C4-2B (cell line): Measurements from ENCODE around the gene NEK8.

Experiments
- CTCF ChIP-seq: fragments of 450-650 bp; conservative IDR thresholded peaks from 2 replicates; pipeline ENCODE4 v1.5.1; 2017; ENCODE audit warnings: mild to moderate bottlenecking
- ZFX ChIP-seq: fragments of 450-650 bp; IDR thresholded peaks from 2 replicates; pipeline ENCODE4 v1.6.1; 2017

DNA sequence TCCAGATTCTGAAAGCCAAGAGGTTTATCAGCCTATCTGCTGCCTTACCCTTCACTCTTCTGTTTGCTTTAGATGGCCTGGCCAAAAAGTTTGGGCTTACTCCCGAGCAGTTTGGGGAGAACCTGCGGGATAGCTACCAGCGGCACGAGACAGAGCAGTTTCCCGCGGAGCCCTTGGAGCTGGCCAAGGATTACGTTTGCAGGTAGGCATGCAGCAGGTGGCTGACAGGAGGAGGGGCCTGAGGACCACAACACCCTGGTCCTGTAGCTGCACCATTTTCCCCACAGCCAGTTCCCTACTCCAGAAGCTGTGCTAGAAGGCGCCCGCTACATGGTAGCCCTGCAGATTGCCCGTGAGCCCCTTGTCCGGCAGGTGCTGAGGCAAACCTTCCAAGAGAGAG, 45.9 kb upstream of the NEK8 start:
- TF ChIP-seq CTCF (no peak), ZFX (no peak)
